Measurements from ENCODE around the gene LSM2. TPM values are rescaled to one million over a fixed set of nuclear protein-coding genes. Genes with fewer than 3 reads are reported as not detected.

LSM2 gene
- total and polyA plus RNA-seq, 9 of the 15 experiments (the other 6 are each of a cell fraction or from before 2014, with no cell fraction given), result 154 to 407 (median 223) TPM

DNA sequence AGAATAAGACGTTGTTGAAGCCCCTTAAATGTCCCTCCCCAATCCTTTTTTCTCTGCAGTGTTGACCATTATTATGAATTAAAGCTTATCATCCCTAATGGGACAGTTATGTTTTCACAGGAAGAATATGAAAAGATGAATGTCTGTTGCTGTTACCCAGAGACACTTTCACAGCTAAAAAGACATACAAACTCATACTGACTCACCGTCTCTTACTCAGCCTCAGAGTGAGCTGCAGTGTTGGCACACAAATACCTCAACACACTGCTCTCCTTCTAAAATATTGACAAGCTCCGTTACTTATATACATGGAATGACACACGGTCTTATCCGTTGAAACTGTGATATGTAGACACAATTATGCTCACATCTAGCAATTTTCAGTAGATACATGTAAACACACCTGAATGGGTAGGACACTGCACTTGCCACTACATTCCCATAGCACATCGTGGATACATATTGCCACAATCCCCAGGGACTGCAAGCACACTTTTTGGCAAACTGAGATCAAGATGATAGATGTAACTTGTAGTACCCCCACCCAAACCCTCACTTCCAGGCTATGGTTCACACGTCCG, 53.9 kb downstream of the LSM2 start (continued):
- no peak for TF ChIP-seq NR2C2 (CRISPR knock-in tag; IDR thresholded peaks at IDR 0.05)
- no peak for TF ChIP-seq NR2C2 (tag; IDR thresholded peaks at IDR 0.05)
- TF ChIP-seq NFIX (CRISPR knock-in tag; IDR thresholded peaks at IDR 0.05; ENCODE audit: low read depth), result no peak
- TF ChIP-seq NR1H2 (CRISPR knock-in tag; IDR thresholded peaks at IDR 0.05), result 0 out of 2 replicates have a peak, but pooled peaks have one; percentile 35
- TF ChIP-seq FOXK2 (conservative IDR thresholded peaks at IDR 0.05 in 1 of 2, IDR thresholded peaks at IDR 0.05 in 1 of 2; ENCODE audit: low read depth in 2 of 2), result no peak
- TF ChIP-seq, protein P1, sequence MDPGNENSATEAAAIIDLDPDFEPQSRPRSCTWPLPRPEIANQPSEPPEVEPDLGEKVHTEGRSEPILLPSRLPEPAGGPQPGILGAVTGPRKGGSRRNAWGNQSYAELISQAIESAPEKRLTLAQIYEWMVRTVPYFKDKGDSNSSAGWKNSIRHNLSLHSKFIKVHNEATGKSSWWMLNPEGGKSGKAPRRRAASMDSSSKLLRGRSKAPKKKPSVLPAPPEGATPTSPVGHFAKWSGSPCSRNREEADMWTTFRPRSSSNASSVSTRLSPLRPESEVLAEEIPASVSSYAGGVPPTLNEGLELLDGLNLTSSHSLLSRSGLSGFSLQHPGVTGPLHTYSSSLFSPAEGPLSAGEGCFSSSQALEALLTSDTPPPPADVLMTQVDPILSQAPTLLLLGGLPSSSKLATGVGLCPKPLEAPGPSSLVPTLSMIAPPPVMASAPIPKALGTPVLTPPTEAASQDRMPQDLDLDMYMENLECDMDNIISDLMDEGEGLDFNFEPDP (CRISPR knock-in tag; IDR thresholded peaks at IDR 0.05), result no peak
- no peak for TF ChIP-seq XRCC4 (IDR thresholded peaks at IDR 0.05; ENCODE audit: extremely low read depth, insufficient read depth, insufficient read length)
- TF ChIP-seq, protein P2, sequence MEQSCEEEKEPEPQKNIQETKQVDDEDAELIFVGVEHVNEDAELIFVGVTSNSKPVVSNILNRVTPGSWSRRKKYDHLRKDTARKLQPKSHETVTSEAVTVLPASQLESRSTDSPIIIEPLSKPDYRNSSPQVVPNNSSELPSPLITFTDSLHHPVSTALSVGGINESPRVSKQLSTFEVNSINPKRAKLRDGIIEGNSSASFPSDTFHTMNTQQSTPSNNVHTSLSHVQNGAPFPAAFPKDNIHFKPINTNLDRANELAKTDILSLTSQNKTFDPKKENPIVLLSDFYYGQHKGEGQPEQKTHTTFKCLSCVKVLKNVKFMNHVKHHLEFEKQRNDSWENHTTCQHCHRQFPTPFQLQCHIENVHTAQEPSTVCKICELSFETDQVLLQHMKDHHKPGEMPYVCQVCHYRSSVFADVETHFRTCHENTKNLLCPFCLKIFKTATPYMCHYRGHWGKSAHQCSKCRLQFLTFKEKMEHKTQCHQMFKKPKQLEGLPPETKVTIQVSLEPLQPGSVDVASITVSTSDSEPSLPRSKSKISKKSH (CRISPR knock-in tag; IDR thresholded peaks at IDR 0.05), result no peak
- TF ChIP-seq, protein P3, sequence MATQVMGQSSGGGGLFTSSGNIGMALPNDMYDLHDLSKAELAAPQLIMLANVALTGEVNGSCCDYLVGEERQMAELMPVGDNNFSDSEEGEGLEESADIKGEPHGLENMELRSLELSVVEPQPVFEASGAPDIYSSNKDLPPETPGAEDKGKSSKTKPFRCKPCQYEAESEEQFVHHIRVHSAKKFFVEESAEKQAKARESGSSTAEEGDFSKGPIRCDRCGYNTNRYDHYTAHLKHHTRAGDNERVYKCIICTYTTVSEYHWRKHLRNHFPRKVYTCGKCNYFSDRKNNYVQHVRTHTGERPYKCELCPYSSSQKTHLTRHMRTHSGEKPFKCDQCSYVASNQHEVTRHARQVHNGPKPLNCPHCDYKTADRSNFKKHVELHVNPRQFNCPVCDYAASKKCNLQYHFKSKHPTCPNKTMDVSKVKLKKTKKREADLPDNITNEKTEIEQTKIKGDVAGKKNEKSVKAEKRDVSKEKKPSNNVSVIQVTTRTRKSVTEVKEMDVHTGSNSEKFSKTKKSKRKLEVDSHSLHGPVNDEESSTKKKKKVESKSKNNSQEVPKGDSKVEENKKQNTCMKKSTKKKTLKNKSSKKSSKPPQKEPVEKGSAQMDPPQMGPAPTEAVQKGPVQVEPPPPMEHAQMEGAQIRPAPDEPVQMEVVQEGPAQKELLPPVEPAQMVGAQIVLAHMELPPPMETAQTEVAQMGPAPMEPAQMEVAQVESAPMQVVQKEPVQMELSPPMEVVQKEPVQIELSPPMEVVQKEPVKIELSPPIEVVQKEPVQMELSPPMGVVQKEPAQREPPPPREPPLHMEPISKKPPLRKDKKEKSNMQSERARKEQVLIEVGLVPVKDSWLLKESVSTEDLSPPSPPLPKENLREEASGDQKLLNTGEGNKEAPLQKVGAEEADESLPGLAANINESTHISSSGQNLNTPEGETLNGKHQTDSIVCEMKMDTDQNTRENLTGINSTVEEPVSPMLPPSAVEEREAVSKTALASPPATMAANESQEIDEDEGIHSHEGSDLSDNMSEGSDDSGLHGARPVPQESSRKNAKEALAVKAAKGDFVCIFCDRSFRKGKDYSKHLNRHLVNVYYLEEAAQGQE (IDR thresholded peaks at IDR 0.05; ENCODE audit: borderline replicate concordance), result no peak
- TF ChIP-seq, protein P3 (CRISPR knock-in tag; IDR thresholded peaks at IDR 0.05; ENCODE audit: low read depth), result no peak
